ENCODE results near the gene HNRNPM. TPM values are rescaled to one million over a fixed set of nuclear protein-coding genes. Genes with fewer than 3 reads are reported as not detected.

Gene HNRNPM
- total RNA-seq, 1 donor from 2014 or later = 320 TPM

- peak overlapping the region; percentile 71 for H3K27ac Mint-ChIP-seq
- H3K4me1 Mint-ChIP-seq (ENCODE audit: low read depth) = peaks cover 6% of the 10 kb centered on the region
- H3K27me3 Mint-ChIP-seq = no peaks in the 10 kb centered on the region
- H3K36me3 Mint-ChIP-seq (ENCODE audit: insufficient read depth) = peaks cover 23% of the 10 kb centered on the region
- no peak overlapping the region for H3K4me3 Mint-ChIP-seq (ENCODE audit: low read depth)
- no peak for TF ChIP-seq CTCF (IDR thresholded peaks at IDR 0.05; ENCODE audit: unreplicated experiment)
- DNase-seq (ENCODE audit: low spot score, unreplicated experiment) = no peak
- H3K9me3 Mint-ChIP-seq (ENCODE audit: low read depth) = no peaks in the 10 kb centered on the region
These were observed 38.4 kb downstream of the HNRNPM start for GRCh38 chr19:8483165-8483564.

- DNase-seq (ENCODE audit: low spot score, unreplicated experiment) = no peak
- no peaks in the 10 kb centered on the region for H3K27me3 Mint-ChIP-seq
- no peaks in the 10 kb centered on the region for H3K9me3 Mint-ChIP-seq (ENCODE audit: low read depth)
- no peak overlapping the region for H3K4me3 Mint-ChIP-seq (ENCODE audit: low read depth)
- no peak overlapping the region for H3K27ac Mint-ChIP-seq
- TF ChIP-seq CTCF (IDR thresholded peaks at IDR 0.05; ENCODE audit: unreplicated experiment) = no peak
- peaks cover 25% of the 10 kb centered on the region for H3K36me3 Mint-ChIP-seq (ENCODE audit: insufficient read depth)
- peaks cover 6% of the 10 kb centered on the region for H3K4me1 Mint-ChIP-seq (ENCODE audit: low read depth)
These were observed 39.6 kb downstream of the HNRNPM start for GRCh38 chr19:8484331-8484894.

GRCh38 chr19:8485561-8486371, 41.0 kb downstream of the HNRNPM start:
- DNase-seq (ENCODE audit: low spot score, unreplicated experiment) = no peak
- H3K27ac Mint-ChIP-seq = no peak overlapping the region
- H3K4me3 Mint-ChIP-seq (ENCODE audit: low read depth) = no peak overlapping the region
- no peak for TF ChIP-seq CTCF (IDR thresholded peaks at IDR 0.05; ENCODE audit: unreplicated experiment)
- no peaks in the 10 kb centered on the region for H3K27me3 Mint-ChIP-seq
- peaks cover 5% of the 10 kb centered on the region for H3K4me1 Mint-ChIP-seq (ENCODE audit: low read depth)
- H3K9me3 Mint-ChIP-seq (ENCODE audit: low read depth) = no peaks in the 10 kb centered on the region
- H3K36me3 Mint-ChIP-seq (ENCODE audit: insufficient read depth) = peaks cover 25% of the 10 kb centered on the region

GRCh38 chr19:8486661-8487136, 41.9 kb downstream of the HNRNPM start:
- H3K36me3 Mint-ChIP-seq (ENCODE audit: insufficient read depth) = peaks cover 25% of the 10 kb centered on the region
- no peaks in the 10 kb centered on the region for H3K27me3 Mint-ChIP-seq
- H3K4me3 Mint-ChIP-seq (ENCODE audit: low read depth) = no peak overlapping the region
- TF ChIP-seq CTCF (IDR thresholded peaks at IDR 0.05; ENCODE audit: unreplicated experiment) = no peak
- no peak for DNase-seq (ENCODE audit: low spot score, unreplicated experiment)
- no peaks in the 10 kb centered on the region for H3K9me3 Mint-ChIP-seq (ENCODE audit: low read depth)
- H3K4me1 Mint-ChIP-seq (ENCODE audit: low read depth) = no peaks in the 10 kb centered on the region
- peak overlapping the region; percentile 11 for H3K27ac Mint-ChIP-seq

- Mint-ChIP-seq H3K4me3 (ENCODE audit: low read depth) (no peak overlapping the region), H3K36me3 (ENCODE audit: insufficient read depth) (peaks cover 25% of the 10 kb centered on the region), H3K4me1 (ENCODE audit: low read depth) (no peaks in the 10 kb centered on the region), H3K27ac (peak overlapping the region; percentile 87), H3K9me3 (ENCODE audit: low read depth) (no peaks in the 10 kb centered on the region), H3K27me3 (no peaks in the 10 kb centered on the region)
- TF ChIP-seq CTCF (IDR thresholded peaks at IDR 0.05; ENCODE audit: unreplicated experiment) = no peak
- no peak for DNase-seq (ENCODE audit: low spot score, unreplicated experiment)
These were observed 42.5 kb downstream of the HNRNPM start for GRCh38 chr19:8487137-8487851.

Data from progenitor cell of endocrine pancreas (in vitro differentiated cells).